BLaER1 (cell line): ENCODE results near the gene NTM.

Experiments used
- H3K27ac ChIP-seq: shearing (Covaris generic); formaldehyde crosslinking; 2 replicates; pipeline ENCODE4 v1.8.1; 2022
- H3K27me3 ChIP-seq: shearing (Covaris generic); formaldehyde crosslinking; 2 replicates; pipeline ENCODE4 v1.8.1; 2022
- H3K36me3 ChIP-seq: shearing (Covaris generic); formaldehyde crosslinking; 2 replicates; pipeline ENCODE4 v1.8.1; 2022
- H3K4me1 ChIP-seq: shearing (Covaris generic); formaldehyde crosslinking; 2 replicates; pipeline ENCODE4 v1.8.1; 2022
- H3K4me2 ChIP-seq: shearing (Covaris generic); formaldehyde crosslinking; 2 replicates; pipeline ENCODE4 v1.8.1; 2022
- H3K4me3 ChIP-seq: shearing (Covaris generic); formaldehyde crosslinking; 2 replicates; pipeline ENCODE4 v1.8.1; 2022
- H3K9ac ChIP-seq: shearing (Covaris generic); formaldehyde crosslinking; 2 replicates; pipeline ENCODE4 v1.8.1; 2022
- H3K9me3 ChIP-seq: shearing (Covaris generic); formaldehyde crosslinking; 2 replicates; pipeline ENCODE4 v1.8.1; 2022
- H4K20me1 ChIP-seq: shearing (Covaris generic); formaldehyde crosslinking; 2 replicates; pipeline ENCODE4 v1.8.1; 2022
- Cebpa-rat ChIP-seq: shearing (Covaris generic); IDR thresholded peaks from 2 replicates; pipeline ENCODE4 v1.8.1; 2022

Gene NTM

DNA sequence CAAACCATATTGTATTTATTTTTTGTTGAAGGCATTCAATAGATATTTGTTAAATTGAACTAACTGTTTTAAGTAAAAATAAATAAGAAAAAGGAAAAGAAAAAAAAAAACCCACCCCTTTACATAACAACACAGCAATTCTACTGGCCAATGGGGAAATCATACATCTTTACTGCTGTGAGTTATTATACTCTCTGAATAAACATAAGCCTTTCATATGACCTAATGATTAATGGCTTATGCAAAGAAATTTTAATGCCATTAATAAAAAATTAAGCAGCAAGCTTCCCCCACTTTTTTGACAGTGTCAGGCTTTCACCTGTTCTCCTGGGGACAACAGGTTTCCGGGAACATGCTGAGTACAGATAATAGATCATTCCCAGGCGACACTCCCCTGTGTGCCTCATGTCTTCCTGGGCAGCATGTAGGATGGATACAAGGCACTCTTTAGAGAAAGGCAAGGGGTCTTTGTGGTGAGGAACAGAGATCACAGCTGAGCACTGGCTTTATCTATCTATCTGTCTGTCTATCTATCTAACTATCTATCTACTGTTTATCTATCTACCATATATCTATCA is 676.0 kb downstream of the NTM start:
- no peak for TF ChIP-seq Cebpa-rat
- no peak overlapping the region for H3K4me2 ChIP-seq

DNA sequence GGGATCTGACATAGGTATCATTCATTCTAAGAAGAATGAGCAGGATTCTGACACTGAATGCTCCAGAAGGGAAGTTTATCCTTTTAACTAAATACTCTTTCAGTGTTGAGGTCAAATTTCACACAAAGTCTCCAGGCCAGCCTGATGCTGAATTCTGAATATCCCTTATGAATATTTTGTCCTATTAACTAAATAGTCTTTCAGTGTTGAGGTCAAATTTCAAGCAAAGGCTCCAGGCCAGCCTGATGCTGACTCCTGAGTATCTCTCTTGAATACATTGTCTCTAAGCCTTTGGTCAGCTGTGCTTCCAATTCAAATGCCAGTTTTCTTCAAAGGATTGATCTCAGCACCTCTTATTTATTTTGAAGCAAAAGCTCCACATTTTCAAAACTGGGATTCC is 676.8 kb downstream of the NTM start:
- H3K36me3 ChIP-seq: no peaks in the 10 kb centered on the region
- no peak overlapping the region for H3K9ac ChIP-seq
- no peak overlapping the region for H3K27ac ChIP-seq
- no peak overlapping the region for H3K4me3 ChIP-seq
- no peaks in the 10 kb centered on the region for H3K27me3 ChIP-seq
- no peak overlapping the region for H3K4me2 ChIP-seq
- no peaks in the 10 kb centered on the region for H4K20me1 ChIP-seq
- H3K4me1 ChIP-seq: no peaks in the 10 kb centered on the region
- TF ChIP-seq Cebpa-rat: no peak
- no peaks in the 10 kb centered on the region for H3K9me3 ChIP-seq

More for the DNA sequence above, 676.0 kb downstream of the NTM start:
- H3K36me3 ChIP-seq: no peaks in the 10 kb centered on the region
- no peaks in the 10 kb centered on the region for H3K9me3 ChIP-seq
- no peaks in the 10 kb centered on the region for H4K20me1 ChIP-seq
- H3K27ac ChIP-seq: no peak overlapping the region
- no peaks in the 10 kb centered on the region for H3K27me3 ChIP-seq
- no peaks in the 10 kb centered on the region for H3K4me1 ChIP-seq
- H3K4me3 ChIP-seq: no peak overlapping the region
- no peak overlapping the region for H3K9ac ChIP-seq

DNA sequence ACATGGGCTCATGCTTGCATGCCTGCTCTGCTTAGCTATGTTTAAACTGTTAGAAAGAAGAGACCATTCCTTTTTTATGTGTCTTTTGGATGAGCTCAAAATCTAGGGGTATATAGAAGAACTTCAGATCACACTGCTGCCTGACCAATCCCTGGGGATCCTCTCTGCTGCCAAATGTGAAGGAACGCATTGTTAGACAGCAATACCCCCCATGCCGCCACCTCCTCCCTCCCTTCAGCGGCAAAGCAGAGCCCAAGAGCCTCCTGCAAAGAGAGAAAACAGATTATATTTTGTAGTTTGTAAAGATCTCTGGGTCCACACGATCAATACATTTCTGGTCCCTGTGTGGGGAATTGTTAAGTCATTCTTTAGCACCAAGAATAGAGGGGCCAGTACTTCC is 677.6 kb downstream of the NTM start:
- no peak for TF ChIP-seq Cebpa-rat
- Histone ChIP-seq H3K4me3 (no peak overlapping the region), H3K27me3 (no peaks in the 10 kb centered on the region), H4K20me1 (no peaks in the 10 kb centered on the region), H3K4me2 (no peak overlapping the region), H3K4me1 (no peaks in the 10 kb centered on the region), H3K36me3 (no peaks in the 10 kb centered on the region), H3K9ac (no peak overlapping the region), H3K9me3 (no peaks in the 10 kb centered on the region), H3K27ac (no peak overlapping the region)

DNA sequence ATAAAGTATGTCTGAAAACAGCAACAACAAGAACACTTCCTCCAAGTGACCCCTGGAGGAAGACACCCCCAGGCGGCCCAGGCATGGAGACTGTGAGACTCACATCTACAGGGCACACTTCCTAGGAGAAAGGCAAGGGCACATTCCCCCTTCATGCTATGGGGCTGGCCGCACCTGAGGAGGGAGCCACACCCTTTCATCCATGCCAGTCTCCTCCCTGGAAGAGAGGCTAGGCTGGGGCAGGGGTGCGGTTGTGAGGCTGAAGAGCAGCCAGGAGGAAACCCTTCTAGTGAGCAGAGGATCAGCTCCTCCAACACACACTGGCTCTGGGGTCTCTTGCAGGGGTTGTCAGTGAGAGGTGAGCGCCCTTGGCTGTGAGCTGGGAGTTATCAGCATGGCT is 678.8 kb downstream of the NTM start:
- Histone ChIP-seq H3K4me2 (no peak overlapping the region), H3K4me1 (no peaks in the 10 kb centered on the region), H3K9ac (no peak overlapping the region)

DNA sequence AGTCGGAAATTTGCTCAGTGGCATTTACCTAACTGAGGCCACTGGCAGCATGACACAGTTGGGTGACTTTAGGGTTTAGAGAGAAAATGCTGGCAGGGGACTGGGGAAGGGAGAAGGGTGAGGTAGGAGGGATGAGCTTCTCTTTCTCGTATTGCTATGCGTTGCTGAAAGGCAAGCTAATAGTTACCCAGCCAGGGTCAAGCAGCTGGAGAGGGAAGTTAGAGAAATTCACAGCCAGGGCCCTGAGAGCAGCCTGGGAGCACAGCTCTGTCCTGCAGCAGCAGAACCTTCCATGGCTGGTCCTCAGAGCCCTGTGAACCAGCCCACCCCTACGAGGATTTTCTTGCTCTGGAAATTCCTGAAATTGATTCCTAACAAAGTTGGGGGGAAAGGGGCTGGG is 679.6 kb downstream of the NTM start:
- Histone ChIP-seq H3K4me1 (peaks cover 6% of the 10 kb centered on the region), H3K36me3 (no peaks in the 10 kb centered on the region), H3K27ac (no peak overlapping the region), H3K4me3 (no peak overlapping the region), H3K27me3 (no peaks in the 10 kb centered on the region), H4K20me1 (no peaks in the 10 kb centered on the region), H3K9me3 (no peaks in the 10 kb centered on the region), H3K4me2 (no peak overlapping the region), H3K9ac (no peak overlapping the region)
- TF ChIP-seq Cebpa-rat: no peak

More for the DNA sequence above, 678.8 kb downstream of the NTM start:
- Histone ChIP-seq H3K4me3 (no peak overlapping the region), H3K36me3 (no peaks in the 10 kb centered on the region), H3K27me3 (no peaks in the 10 kb centered on the region), H3K27ac (no peak overlapping the region), H3K9me3 (no peaks in the 10 kb centered on the region), H4K20me1 (no peaks in the 10 kb centered on the region)
- TF ChIP-seq Cebpa-rat: no peak

DNA sequence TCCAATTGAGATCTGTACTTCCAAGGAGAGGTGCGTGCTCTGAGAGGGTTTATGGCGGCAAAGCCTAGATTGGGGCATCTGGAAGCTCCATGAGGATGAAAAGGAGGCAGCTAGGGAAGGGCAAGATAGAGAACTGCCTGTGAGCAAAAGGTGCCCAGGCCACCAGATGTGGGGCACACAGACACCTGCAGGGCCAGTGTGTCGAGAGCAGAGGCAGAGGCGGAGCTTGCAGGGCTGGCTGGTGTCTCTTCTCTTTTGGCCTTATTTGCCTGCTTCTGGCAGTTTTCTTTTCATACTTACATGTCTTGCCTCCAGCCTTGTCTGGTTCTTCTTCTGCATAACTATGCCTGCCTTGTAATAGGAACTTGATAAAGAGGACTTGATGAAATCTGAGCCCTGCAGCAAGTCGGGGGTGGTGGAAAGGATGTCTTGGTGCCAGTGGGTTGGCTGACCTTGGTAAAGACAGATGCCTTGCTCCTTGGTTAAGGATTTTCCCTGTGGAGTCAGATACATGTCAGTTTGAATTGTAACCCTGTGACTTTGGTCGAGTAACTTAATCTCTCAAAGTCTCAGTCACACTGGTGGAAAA is 680.3 kb downstream of the NTM start:
- H3K9me3 ChIP-seq: no peaks in the 10 kb centered on the region
- no peak overlapping the region for H3K27ac ChIP-seq
- no peaks in the 10 kb centered on the region for H3K36me3 ChIP-seq
- no peak for TF ChIP-seq Cebpa-rat
- no peak overlapping the region for H3K4me2 ChIP-seq
- H3K9ac ChIP-seq: no peak overlapping the region
- peaks cover 12% of the 10 kb centered on the region for H3K4me1 ChIP-seq
- H3K4me3 ChIP-seq: no peak overlapping the region
- no peaks in the 10 kb centered on the region for H4K20me1 ChIP-seq
- H3K27me3 ChIP-seq: no peaks in the 10 kb centered on the region

DNA sequence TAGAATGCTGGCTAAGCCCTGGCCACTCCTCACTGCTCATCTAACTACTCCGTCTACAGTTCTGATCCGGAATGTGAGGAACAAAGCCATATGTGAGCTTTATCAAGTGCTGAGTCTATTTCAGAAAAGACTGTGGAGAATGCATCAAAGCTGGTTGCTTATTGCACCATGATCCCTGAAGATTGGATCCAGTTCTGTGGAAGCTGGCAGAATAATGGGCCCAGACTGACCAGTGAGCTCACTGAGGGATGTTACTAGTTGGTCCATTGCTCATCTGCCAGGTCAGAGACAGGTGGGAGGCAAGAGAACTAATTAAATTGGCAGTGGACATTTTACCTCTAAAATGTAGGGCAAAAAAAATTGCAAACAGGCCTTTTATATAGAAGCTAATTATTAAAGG is 681.3 kb downstream of the NTM start:
- Histone ChIP-seq H4K20me1 (no peaks in the 10 kb centered on the region), H3K36me3 (no peaks in the 10 kb centered on the region), H3K9me3 (no peaks in the 10 kb centered on the region), H3K27ac (no peak overlapping the region), H3K9ac (no peak overlapping the region), H3K27me3 (no peaks in the 10 kb centered on the region), H3K4me1 (peaks cover 22% of the 10 kb centered on the region), H3K4me2 (no peak overlapping the region), H3K4me3 (no peak overlapping the region)
- no peak for TF ChIP-seq Cebpa-rat

DNA sequence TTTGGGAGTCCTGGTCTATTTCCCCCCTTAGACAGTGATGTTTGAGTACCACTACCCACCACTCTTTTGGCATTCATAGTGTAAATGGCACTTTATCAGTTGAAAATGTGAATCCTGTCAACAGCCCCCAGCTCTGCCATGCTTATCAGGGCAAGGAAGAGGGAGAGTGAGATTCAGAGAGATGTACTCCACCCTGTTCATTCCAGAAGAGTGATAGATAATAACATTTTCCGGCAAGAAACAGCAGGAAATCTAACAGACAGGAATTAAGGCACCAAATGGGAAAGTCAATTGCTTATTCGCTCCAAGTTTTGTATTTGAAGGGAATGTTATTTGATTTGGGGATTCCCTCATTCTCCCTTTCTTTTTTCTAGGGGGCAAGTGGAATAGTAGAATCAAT is 681.9 kb downstream of the NTM start:
- Histone ChIP-seq H3K27ac (no peak overlapping the region), H3K27me3 (no peaks in the 10 kb centered on the region), H3K4me2 (no peak overlapping the region), H3K36me3 (no peaks in the 10 kb centered on the region), H3K9me3 (no peaks in the 10 kb centered on the region), H4K20me1 (no peaks in the 10 kb centered on the region), H3K4me3 (no peak overlapping the region), H3K4me1 (peaks cover 29% of the 10 kb centered on the region), H3K9ac (no peak overlapping the region)
- no peak for TF ChIP-seq Cebpa-rat

DNA sequence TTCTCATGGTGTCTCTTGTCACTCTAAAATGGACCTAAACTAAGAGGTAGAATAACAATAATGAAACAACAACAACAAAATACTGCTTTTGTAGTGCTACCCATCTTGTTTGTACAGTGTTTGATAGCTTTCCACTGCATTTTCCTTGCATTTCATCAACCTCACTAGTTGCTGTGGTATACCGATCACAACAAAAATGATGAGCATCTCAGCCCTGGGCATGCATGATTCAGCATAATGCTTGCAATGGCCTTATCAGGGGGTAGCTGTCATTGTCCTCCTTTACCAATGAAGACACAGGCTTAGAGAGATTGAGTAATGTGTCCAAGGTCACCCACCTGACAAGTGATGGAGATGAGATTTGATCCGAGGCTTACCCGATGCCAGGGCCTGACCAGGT is 682.5 kb downstream of the NTM start:
- Histone ChIP-seq H3K9me3 (no peaks in the 10 kb centered on the region), H3K27ac (no peak overlapping the region), H3K9ac (no peak overlapping the region), H4K20me1 (no peaks in the 10 kb centered on the region), H3K4me2 (no peak overlapping the region), H3K27me3 (no peaks in the 10 kb centered on the region), H3K36me3 (no peaks in the 10 kb centered on the region), H3K4me3 (no peak overlapping the region), H3K4me1 (peaks cover 34% of the 10 kb centered on the region)
- no peak for TF ChIP-seq Cebpa-rat

DNA sequence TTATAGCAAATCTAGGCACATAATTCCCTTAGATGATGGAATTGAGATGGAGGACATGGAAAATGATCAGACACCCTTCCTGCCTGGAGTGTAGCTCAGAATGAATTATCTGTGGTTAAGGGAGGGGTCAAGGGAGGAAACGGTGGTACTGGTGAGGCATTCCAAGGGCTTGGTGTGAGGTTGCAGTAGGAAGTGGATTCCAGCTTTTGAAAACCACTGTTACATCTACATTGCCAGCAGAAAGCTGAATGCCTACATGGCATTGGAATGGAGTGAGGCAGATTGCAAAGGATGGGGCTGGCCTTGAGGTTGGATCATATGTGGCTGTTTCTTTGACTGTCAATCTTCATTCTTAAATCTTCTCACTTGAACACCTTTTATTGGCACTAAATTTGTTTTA is 684.4 kb downstream of the NTM start:
- no peaks in the 10 kb centered on the region for H3K27me3 ChIP-seq
- H3K4me1 ChIP-seq: peaks cover 49% of the 10 kb centered on the region
- no peak overlapping the region for H3K9ac ChIP-seq
- H3K27ac ChIP-seq: no peak overlapping the region
- no peaks in the 10 kb centered on the region for H3K9me3 ChIP-seq
- TF ChIP-seq Cebpa-rat: no peak
- peak overlapping the region; percentile 45 for H3K4me2 ChIP-seq
- no peak overlapping the region for H3K4me3 ChIP-seq
- no peaks in the 10 kb centered on the region for H3K36me3 ChIP-seq
- H4K20me1 ChIP-seq: no peaks in the 10 kb centered on the region

DNA sequence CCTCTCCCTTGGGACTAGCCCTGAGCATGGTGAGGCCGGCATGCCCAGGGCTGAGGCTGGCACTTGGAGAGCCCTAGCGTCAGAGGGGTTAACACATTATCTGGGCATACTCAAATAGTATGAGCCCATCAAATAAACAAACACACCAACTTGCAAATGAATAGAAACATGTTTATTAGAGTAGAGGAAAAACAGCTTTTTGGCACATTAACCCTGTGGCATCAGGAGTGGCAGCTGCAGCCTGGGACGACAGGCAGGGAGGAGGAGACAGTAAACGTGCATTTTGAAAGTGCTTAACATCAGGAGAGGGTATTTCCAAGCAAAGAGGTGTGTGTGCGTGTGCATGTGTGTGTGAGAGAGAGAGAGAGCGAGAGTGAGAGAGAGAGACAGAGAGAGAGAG is 684.9 kb downstream of the NTM start:
- H4K20me1 ChIP-seq: no peaks in the 10 kb centered on the region
- no peak overlapping the region for H3K27ac ChIP-seq
- peaks cover 49% of the 10 kb centered on the region for H3K4me1 ChIP-seq

More for the DNA sequence above, 684.9 kb downstream of the NTM start:
- no peaks in the 10 kb centered on the region for H3K9me3 ChIP-seq
- H3K27me3 ChIP-seq: no peaks in the 10 kb centered on the region
- H3K9ac ChIP-seq: no peak overlapping the region
- peak overlapping the region; percentile 72 for H3K4me2 ChIP-seq
- H3K36me3 ChIP-seq: no peaks in the 10 kb centered on the region
- no peak overlapping the region for H3K4me3 ChIP-seq
- TF ChIP-seq Cebpa-rat: no peak
